SK-N-MC (cell line): ENCODE data around the gene CDC42BPG.

Experiments used
- EZH2 ChIP-seq: fragments of 200-600 bp; sonication (generic); IDR thresholded peaks from one replicate; pipeline ENCODE4 v1.6.1; 2017; ENCODE audit warnings: antibody characterized with exemption
- FOXP2 ChIP-seq: optimal IDR thresholded peaks from 2 replicates; pipeline ENCODE3; 2011; ENCODE audit warnings: mild to moderate bottlenecking, moderate library complexity; ENCODE audit not compliant: insufficient read depth; ENCODE audit errors: extremely low read length, control extremely low read depth
- POLR2AphosphoS5 ChIP-seq: IDR thresholded peaks from 2 replicates; pipeline ENCODE4 v1.6.1; 2012; ENCODE audit warnings: mild to moderate bottlenecking, low read depth, low read length, borderline replicate concordance

DNA sequence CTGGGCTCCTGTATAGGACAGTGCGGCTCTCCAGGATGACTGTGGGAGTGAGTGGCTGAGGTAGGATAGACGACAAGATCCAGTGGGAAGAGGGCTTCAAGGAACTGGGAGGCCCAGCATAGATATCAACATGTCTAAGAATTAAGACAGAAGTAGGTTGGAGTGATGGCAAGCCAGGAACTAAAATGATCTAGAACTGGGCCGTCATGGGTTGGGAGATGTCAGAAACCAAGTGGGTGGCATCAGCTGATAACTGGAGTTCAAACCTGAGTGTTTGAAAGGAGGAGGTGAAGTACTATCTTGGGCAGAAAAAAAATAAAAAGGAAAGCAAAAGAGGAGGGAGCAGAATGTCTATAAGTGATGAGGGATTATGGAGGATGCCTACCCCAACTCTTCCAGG, 27.0 kb downstream of the CDC42BPG start:
- TF ChIP-seq POLR2AphosphoS5 (no peak), EZH2 (no peak), FOXP2 (no peak)
